ENCODE measurements around the gene AGL.
"Not testable (repeated sequence)": the region's sequence is repeated elsewhere in the genome, so short reads cannot be mapped to it uniquely, and the experiment has no call there.

The AGL gene

DNA sequence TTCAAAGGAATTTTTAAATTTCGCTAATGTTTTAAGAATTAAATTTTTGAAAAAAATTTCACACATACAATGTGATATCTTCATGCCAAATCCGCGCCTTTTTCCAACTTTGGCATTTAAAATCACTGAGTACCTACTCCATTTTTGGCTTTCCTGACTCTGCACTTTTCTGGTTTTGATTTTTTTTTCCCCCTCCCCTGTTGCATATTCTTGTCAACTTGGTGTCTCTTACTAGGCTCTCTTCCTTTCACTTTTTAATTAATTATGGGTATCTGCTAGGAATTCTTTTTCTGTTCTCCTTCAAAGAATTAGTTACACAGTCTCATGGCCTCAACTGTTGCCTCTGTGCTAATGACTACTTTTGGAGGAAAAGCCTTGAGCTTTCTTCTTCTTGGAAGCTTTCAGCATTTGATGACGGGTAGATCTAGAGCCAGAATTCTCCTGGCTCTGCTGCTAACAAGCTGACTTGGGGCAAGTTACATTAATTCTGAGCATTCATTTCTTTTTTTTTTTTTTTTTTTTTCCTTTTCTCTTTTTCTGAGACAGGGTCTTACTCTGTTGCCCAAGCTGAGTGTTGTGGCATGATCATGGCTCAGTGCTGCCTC lies 1.8 kb downstream of the AGL start:
- no peak for DNase-seq (ENCODE audit: low read depth)

DNA sequence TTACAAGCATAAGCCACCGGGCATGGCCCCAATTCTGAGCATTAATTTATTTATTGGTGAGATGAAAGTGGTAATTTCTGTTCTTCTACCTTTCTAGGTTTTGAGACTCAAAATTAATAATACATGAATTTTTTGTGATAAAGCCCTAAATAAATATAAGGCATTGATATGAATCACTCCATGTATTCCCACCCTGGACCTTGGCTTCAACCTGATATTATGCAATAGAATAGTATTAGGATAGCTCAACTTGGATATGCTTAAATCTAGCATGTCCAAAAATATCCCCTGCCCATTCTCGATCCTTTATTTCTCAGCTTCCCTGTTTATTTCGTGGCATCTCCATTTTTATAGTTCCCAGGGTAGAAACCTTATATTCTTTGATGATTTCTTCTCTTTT lies 2.5 kb downstream of the AGL start:
- no peak for DNase-seq (ENCODE audit: low read depth)

- DNase-seq (ENCODE audit: low read depth), result no peak
These were observed 5.8 kb downstream of the AGL start for GRCh38 chr1:99855914-99856450.

DNA sequence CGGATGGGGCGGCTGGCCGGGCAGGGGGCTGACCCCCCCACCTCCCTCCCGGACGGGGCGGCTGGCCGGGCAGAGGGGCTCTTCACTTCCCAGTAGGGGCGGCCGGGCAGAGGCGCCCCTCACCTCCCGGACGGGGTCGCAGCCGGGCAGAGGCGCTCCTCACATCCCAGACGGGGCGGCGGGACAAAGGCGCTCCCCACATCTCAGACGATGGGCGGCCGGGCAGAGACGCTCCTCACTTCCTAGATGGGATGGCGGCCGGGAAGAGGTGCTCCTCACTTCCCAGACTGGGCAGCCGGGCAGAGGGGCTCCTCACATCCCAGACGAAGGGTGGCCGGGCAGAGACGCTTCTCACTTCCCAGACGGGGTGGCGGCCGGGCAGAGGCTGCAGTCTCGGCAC lies 6.9 kb downstream of the AGL start:
- DNase-seq (ENCODE audit: low read depth), result not testable (repeated sequence)

DNA sequence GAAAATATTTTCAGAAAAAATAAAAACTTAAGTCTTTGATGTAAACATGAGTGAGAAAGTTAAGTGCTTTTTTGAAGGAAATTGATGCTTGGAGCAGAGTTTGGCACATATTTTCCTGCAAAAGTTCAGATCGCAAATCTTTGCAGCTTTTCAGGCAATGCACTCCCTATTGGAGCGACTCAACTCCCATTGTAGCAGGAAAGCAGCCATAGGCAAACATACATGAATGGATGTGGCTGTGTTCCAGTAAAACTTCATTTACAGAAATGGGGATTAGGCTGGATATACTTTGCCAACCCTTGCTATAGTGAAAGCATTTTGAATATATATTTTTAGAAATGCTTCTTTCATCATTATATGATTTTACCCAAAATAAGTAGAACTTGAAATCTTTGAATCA lies 8.1 kb downstream of the AGL start:
- no peak for DNase-seq (ENCODE audit: low read depth)

DNA sequence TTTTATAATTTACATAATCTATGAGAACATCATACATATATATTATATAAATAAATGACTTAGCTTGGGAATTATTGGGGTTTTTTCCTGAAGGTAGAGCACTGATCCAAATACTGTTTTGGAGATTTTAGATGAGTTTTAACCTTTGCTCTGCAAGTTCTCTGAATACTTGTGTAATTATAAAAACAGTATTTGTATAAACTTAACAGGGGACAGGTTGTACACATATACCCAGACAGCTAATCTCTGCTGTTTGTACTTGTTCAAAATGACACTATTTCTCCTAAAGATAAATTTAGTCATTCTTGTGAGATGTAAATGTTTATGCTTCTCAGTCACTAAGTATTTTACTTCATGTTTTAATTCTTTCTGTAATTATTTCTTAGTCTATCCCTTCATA lies 8.7 kb downstream of the AGL start:
- DNase-seq (ENCODE audit: low read depth), result no peak

- DNase-seq (ENCODE audit: low read depth), result no peak
These were observed 10.5 kb downstream of the AGL start for GRCh38 chr1:99860703-99861102.

GRCh38 chr1:99867682-99868081 lies 17.5 kb downstream of the AGL start:
- DNase-seq (ENCODE audit: low read depth), result no peak

DNA sequence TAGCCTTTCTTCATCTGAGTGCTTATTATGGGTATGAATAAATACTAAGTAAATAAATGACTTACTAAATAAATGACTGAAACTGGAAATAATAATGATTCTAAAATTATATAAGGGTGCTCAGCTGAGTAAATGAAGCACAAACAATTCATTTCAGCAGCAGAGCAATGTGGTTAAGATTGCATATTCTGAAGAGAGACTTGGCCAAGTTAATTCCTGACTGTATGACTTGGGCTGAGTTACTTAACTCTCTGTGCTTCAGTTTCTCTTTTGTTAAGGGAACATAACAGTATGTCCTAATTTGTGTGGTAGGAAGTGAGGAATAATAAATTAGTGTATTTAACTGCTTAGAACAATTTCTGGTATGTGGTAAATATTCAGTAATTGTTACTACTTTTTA lies 19.1 kb downstream of the AGL start:
- no peak for DNase-seq (ENCODE audit: low read depth)

DNA sequence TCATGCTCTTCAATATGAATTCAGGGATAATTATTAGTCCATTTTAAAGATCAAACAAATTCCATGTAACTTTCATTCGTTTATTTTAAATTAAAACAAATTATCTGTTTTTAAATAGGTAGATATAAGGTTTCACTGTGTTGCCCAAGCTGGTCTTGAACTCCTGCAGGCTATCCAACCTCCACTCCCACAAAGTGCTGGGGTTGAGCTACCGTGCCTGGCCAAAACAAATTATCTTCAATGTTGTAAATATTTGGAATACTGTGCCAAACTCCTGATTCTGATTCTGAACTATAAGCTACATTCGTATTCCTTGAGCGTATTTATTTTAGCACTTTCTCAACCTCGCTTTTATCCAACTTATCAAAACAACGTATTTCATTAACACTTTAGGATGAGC lies 19.6 kb downstream of the AGL start:
- DNase-seq (ENCODE audit: low read depth), result no peak

GRCh38 chr1:99872063-99872462 lies 21.9 kb downstream of the AGL start:
- no peak for DNase-seq (ENCODE audit: low read depth)

GRCh38 chr1:99877568-99877967 lies 27.4 kb downstream of the AGL start:
- no peak for DNase-seq (ENCODE audit: low read depth)

DNA sequence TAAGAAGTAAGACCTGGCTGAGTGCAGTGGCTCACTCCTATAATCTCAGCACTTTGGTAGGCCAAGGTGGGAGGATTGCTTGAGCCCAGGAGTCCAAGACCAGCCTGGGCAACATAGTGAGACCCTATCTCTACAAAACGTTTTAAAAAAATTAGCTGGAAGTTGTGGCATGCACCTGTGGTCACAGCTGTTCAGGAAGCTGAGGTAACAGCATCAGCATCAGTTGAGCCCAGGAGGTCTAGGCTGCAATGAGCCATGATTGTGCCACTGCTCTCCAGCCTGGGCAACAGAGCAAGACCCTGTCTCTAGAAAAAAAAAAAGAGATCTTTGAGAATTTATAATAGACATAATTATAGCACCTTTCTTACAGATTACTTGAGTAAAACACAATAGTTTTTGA lies 36.0 kb downstream of the AGL start:
- DNase-seq (ENCODE audit: low read depth), result no peak

DNA sequence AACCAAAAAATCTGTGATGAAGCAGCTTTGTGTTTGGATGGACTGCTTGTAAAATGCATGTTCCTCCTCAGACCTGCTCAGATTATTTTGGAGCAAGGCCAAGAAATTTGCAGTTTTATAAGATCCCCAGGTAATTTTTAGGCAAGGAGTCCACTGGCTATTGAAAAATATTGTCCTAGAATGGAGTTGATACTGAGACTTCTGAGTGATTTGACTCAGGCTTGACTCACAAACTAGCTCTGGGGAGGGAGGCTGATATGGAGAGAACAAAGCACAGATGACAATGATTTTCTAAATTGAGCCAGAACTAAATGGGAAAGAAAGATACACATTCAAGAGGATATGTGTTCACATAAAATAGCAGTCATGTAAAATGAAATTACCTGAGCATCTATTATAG lies 36.7 kb downstream of the AGL start:
- no peak for DNase-seq (ENCODE audit: low read depth)

GRCh38 chr1:99887890-99888289 lies 37.7 kb downstream of the AGL start:
- DNase-seq (ENCODE audit: low read depth), result no peak

DNA sequence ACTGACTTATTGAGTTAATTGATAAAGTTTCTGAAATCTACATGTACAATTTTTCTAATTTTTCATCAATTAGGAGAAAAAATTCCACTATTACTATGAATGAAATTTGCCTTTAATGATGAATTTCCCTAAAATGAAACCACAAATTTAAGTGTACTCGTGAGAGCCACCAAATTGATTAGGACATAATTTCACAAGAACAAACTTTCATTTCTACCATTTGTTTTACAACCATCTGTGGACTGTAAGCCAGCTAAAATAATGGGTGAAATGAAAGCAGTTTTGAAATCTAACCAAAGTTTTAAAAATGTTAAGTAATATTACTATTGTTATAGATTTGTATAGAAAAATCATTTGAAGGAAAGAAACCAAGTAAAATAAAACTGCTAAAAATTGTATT lies 41.8 kb downstream of the AGL start:
- no peak for DNase-seq (ENCODE audit: low read depth)

GRCh38 chr1:99903278-99903677 lies 53.1 kb downstream of the AGL start:
- DNase-seq (ENCODE audit: low read depth), result not testable (repeated sequence)

DNA sequence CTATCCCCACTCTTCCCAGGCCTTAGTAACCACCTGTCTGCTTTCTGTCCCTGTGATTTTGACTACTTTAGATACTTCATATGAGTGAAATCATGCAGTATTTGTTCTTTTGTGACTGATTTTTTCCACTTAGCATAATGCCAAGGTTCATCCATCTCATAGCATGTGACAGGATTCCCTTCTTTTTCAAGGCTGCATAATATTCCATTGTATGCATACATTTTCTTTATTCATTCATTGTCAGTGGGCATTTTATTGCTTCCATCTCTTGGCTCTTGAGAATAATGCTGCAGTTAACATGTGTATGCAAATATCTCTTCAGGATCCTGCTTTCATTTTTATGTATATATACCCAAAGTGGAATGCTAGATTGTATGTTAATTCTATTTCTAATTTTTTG lies 56.4 kb downstream of the AGL start:
- DNase-seq (ENCODE audit: low read depth), result no peak

DNA sequence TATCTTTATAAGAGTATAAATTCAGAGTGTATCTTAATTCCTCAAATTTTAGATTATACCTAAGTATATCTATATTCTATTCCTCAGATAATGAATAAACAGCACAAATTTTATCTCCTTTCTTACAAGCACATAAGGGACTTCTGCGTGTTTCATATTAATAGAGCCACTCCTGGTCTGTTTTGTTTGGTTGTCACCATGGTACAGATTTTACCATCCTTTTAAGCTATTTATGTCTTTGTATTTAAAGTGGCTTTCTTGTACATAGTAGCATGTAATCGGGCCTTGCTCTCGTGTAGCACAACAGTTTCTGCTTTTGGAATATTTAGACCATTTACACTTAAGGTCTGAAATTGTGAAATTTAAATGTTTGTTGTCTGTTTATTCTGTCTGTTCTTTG lies 67.1 kb downstream of the AGL start:
- DNase-seq (ENCODE audit: low read depth), result no peak

GRCh38 chr1:99919220-99919619 lies 69.1 kb downstream of the AGL start:
- no peak for DNase-seq (ENCODE audit: low read depth)

GRCh38 chr1:99934801-99935200 lies 84.6 kb downstream of the AGL start:
- no peak for DNase-seq (ENCODE audit: low read depth)

- DNase-seq (ENCODE audit: low read depth), result no peak
These were observed 85.4 kb downstream of the AGL start for GRCh38 chr1:99935534-99935933.

- DNase-seq (ENCODE audit: low read depth), result no peak
These were observed 85.9 kb downstream of the AGL start for GRCh38 chr1:99936071-99936470.

- no peak for DNase-seq (ENCODE audit: low read depth)
These were observed 92.6 kb downstream of the AGL start for GRCh38 chr1:99942723-99943122.
